ENCODE data around the gene ZMYND19.
A peak's percentile ranks its signal among the peaks of the same experiment; 100 is the strongest.
"Not testable (repeated sequence)": the region's sequence is repeated elsewhere in the genome, so short reads cannot be mapped to it uniquely, and the experiment has no call there.

Gene ZMYND19

DNA sequence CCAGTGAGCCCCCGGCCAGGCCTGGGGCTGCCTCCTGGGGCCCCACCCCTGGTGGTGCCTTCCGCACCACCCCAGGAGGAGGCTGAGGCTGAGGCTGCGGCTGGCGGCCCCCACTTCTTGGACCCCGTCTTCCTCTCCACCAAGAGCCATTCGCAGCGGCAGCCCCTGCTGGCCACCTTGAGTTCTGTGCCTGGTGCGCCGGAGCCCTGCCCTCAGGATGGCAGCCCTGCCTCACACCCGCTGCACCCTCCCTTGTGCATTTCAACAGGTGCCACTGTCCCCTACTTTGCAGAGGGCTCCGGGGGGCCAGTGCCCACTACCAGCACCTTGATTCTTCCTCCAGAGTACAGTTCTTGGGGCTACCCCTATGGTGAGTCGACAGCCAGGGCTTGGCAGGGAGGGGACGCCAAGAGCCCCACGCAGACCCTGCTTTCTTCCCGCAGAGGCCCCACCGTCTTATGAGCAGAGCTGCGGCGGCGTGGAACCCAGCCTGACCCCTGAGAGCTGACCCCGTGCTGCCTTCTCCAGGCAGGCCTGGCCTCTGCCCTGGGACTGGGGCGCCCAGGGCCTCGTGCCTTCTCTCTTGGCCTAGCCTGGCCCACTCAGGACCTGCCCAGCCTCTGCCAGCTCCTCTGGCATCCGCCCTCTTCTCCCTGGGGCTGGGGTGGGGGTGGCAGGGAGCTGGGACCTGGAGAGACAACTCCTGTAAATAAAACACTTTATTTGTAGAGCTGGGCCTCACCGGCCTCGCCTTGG is 24.5 kb upstream of the ZMYND19 start:
- DNase-seq (ENCODE audit: low read depth in 2 of 2) = no peak

DNA sequence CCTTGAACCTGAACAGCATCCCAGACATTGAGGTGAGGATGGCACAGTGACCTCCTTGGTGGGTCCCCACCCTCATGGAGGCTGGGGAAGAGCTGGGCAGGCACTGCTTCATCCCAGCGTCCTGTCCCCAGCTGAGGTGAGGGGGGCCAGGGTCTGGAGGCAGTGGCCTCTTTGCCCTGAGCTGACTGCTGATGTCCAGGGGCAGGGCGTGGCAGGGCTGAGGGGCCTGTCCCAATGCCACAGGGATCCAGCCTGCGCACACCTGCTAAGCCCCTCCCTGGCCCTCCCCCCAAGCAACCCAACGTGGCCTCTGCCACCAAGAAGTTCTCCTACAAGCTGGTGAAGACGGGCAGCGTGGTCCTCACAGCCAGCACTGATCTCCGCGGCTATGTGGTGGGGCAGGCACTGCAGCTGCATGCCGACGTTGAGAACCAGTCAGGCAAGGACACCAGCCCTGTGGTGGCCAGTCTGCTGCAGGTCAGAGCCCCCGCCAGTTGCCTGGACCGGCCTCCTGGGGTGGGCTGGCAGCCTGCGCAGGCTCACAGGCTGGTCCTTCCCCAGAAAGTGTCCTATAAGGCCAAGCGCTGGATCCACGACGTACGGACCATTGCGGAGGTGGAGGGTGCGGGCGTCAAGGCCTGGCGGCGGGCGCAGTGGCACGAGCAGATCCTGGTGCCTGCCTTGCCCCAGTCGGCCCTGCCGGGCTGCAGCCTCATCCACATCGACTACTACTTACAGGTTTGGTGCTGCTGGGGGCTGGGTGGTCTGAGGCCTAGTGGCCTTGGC is 23.6 kb upstream of the ZMYND19 start:
- no peak for DNase-seq (ENCODE audit: low read depth in 2 of 2)

DNA sequence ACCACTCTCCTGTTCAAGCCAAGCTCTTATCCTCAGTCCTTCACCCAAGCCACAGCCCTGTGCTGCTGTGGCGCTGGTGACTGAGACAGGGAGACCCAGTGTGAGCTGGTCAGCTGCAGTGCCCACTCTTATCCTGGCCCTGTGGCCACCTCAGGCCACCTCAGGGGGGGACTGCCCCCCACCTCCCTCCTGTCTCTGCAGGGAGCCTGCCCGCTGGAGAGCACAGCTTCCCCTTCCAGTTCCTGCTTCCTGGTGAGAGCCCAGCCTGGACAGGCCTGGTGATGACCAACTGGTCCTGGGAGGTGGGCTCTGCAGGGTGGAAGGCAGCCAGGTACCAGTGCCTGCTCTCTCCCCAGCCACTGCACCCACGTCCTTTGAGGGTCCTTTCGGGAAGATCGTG is 22.9 kb upstream of the ZMYND19 start:
- no peak for DNase-seq (ENCODE audit: low read depth in 2 of 2)

DNA sequence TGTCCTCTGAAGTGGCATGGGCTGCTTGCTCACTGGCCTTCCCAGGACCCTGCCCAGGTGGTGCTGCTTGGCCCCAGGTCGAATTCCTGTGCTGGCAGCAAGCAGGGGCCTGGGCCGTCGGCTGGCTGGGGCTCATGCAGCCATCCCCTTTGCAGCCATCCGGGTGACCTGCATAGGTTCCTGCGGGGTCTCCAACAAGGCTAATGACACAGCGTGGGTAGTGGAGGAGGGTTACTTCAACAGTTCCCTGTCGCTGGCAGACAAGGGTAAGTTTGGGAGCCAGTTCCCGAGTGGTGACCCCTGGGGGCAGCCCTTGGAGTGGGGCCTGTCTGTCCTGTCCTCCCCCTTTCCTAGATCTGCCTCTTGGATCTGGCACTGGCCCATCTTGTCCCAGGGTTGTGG is 22.4 kb upstream of the ZMYND19 start:
- no peak for DNase-seq (ENCODE audit: low read depth in 2 of 2)

DNA sequence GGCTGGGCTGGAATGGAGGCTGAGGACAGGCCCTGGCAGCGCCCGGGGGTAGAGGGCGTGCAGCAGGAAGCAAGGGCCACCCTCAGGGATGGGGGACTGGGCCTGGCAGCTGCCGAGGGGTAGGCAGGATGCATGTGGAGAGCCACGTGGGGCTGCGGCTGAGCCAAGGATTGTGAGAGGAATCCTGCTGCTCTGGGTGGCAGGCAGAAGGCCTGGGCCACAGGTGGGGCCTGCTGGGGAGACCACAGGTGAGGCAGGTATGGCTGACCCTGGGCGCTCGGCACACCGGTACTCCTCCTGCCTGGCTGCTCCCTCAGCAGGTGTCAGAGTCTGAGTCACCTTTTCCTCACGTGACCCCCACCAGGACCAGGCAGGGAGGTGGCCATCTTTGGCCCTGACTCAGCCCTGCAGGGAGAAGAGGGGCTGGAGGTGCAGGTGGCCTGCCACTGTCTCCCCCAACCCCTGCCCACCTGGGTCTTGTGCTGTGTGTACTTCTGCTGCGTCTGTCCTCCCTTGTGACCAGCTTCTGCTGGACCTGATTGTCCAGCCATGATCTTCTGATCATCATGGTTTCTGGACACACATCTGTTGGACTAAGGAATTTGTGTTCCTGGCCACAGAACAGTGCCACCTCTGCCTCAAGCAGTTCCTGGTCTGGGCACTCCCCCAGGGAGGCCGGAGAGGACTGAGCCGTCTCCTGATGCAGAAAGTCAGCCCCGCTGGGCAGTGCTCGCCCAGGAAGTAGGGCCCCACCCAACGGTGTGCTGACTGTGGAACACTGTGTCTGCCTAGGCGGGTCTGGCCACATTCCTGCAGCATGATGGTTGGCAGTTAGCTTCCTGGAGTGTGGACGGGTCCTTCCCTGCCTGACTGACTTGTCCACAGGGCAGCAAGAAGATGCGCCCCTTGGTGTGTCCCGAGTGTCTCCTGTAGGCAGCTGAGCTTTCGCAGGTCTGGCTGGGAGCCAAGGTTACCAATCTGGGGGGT is 21.6 kb upstream of the ZMYND19 start:
- DNase-seq (ENCODE audit: low read depth in 2 of 2) = no peak

DNA sequence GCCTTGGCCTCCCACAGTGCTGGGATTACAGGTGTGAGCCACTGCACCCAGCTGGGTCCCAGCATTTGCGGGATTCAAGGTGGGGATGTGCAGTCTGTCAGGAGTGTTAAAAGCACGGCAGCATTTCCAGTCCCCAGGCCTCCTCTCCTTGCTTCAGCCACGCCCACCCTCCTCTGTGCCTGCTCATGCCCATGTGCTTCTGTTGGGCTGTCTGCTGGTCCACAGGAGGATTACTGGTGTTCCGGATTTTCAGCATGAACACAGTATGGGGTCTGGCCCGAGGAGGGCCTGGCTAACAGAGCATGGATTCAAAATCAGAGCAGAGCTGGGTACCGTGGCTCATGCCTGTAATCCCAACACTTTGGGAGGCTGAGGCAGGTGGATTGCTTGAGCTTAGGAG is 20.6 kb upstream of the ZMYND19 start:
- no peak for DNase-seq (ENCODE audit: low read depth in 2 of 2)

DNA sequence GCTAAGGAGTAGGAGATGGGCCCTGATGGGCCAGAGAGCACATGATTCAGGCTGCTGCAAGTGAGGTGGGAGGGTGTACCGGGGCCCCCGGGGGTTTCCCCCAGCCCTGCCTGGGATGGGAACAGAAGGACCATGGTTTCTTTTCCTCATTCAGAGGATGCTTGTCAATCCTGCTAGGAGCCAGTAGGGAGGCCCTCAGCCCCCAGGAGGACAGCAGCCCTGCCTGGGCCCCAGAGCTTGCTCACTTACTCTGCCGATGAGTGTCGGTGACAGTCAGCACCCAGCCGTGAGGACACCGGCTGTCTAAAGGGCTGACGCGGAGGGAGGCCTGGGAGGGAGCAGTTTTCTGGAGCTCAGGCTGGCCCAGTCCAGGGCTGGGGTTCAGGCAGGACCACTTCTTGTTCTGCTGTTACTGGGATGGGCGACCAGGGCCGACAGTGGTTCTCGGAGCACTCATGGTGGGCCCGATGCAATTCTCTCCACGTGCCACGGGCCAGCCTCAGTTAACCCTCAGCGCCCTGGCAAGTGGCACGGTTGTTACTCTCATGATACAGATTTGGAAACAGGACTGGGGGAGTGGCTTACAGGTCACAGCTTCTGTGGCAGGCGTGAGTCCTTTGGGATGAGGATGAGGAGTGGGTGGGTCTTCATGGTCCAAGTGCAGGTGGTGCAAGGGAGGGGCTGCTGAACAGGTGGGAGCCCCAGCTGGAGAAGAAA is 17.0 kb upstream of the ZMYND19 start:
- DNase-seq (ENCODE audit: low read depth in 2 of 2) = no peak

DNA sequence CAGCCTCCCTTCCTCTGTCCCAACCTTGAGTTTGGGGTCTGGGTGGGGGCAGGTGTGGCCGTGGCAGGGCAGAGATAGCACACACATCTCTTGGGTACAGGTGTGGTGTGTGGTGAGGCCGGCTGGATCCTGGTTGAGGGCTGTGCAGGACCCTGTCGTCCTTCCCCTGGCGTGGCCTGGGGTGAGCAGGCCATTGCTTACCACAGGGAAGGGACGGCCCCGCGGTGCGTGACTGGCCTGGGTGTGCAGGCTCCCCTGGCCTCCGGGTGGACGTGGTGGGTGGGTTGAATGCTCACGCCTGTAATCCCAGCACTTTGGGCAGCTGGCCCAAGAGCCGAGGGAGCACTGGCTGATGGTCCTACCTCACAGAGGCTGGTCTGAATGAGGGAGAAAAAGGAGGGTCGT is 16.4 kb upstream of the ZMYND19 start:
- DNase-seq (ENCODE audit: low read depth in 2 of 2) = no peak

DNA sequence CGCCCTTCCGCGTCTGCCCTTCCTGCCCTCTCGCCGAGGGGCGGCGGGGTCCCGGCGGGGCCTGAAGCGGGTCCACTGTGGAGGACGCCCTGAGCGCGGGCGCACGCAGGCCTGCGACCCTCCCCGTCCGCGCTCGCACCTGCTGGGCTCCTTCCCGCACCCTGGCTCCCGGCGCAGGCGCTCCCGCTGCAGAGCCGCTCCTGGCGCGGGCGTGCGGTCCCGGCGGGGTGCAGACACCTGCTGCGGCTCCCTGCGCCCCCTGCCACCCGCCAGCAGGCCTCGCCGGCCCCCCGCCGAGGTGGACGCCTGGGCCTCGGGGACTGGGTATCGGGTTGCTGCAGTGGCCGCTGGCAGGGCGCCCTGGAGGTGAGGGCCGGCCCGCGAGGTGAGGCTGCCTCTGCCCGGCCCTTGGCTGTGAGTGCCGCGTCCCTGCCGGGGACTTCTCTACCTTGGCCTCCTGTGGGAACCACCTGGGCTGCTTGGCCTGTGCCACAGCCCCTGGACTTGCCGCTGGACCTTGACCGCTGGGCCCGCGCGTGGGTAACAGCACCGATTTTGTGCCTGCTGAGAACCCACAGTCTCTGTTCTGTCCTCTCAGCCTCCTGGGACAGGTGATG is 15.8 kb upstream of the ZMYND19 start:
- no peak for DNase-seq (ENCODE audit: low read depth in 2 of 2)

DNA sequence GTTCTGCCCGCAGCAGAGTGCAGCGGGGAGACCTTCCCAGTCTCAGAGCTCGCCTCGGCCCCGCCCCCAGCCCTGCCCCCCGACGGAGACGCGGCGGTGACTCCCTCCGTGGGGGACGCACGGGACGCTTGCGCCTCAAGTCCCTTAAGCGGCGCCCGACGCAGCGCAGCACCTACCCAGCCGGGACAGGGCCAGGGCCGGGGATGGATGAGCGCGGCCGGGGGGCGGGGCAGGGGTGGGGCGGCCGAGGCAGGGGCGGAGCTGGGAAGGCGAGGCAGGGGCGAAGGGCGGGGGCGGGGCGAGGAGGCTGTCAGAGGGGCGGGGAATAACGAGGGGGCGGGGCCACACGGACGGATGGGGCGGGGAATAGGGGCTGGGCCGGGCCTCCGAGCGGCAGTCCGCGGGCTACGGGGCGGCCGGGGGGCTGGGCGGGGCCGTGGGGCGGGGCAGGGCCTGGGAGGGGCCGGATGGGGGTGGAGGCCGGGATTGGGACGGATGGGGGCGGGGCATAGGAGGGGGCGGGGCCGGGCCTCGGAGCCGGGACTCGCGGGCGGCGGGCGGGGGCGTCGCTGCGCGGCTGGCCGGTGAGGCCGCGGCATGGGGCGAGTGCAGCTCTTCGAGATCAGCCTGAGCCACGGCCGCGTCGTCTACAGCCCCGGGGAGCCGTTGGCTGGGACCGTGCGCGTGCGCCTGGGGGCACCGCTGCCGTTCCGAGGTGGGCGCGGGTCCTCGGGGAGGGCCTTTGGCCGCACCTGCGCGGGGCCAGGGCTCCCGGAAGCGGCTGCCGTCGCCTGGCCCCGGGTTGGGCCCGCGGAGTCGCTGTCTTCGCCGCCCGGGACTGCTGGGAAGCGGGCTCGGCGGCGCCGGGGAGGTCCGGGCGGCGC is 15.1 kb upstream of the ZMYND19 start, which contains the start of gene ARRDC1:
TSS of gene ARRDC1 (plus strand) at position 566 of the 884 bp plus-strand sequence. CDS start at position 598, 32 bp downstream.
- DNase-seq (ENCODE audit: low read depth in 2 of 2) = peak; percentile 83 to 90

DNA sequence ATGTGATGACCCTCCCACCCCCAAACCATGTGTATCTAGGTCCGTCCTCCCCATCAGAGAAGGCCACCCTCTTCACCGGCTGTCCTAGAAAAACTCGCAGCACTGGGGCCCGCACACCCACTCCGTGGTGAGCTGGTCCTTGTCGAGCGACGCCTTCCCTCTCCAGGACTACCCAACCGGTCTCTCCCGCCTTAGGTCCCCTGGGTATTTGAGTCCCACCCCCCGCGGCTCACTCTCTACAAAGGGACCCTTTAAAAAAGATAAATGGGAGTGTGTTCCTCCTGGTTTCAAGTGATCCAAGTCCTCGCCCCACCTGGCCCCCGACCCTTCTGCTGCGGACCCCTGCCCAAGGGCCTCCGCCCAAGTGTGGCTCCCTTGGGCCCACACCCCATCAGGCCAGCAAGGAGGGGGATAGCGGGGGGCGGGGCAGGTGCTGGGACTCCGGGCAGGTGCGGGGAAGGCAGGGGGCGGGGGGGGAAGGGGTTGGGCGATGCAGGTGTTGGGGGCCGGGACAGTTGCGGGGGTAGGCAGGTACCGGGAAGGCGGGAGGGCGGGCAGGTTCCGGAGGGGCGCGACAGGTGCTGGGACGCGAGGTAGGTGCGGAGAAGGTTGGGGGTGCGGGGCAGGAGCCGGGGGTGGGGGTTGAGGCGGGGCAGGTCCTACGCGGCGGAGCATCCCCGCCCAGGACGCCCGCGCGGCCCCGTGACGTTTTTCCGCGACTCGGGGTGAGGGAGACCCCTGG is 14.2 kb upstream of the ZMYND19 start:
- DNase-seq (ENCODE audit: low read depth in 2 of 2) = no peak

DNA sequence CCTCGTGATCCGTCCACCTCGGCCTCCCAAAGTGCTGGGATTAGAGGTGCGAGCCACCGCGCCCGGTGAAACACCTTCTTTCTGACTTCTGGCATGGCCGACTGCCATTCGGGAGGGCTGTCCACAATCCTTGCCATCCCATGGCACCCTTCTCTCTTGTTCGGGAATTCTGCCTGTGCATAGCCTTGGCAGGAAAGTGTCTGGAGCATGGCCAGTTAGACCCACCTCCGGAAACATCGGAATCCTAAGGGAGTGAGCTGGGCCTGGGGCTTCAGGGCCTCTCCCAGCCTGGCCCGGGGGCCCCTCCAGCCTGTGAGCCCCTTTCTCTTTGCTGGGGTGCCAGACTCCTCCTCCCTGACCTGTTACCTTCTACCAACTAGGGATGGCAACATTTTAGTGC is 13.6 kb upstream of the ZMYND19 start:
- no peak for DNase-seq (ENCODE audit: low read depth in 2 of 2)

DNA sequence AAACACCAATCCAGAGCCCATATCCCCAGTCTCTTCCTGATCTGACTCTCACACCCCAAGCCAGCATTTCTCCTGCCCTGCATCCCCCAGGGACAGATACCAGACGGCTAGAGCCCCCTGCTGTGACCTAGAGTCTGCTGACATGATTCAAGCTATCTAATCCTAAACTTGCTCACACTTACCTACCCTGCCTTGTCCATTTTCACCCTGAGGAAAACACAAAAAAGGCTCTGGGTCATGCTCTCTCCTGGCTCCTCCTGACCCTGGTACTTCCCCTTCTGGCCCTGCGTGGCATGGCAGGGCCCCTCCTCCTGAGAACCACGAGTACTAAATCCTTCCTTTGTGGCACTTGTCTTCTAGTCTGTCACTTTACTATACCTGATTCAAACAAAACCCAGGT is 12.3 kb upstream of the ZMYND19 start:
- no peak for DNase-seq (ENCODE audit: low read depth in 2 of 2)

DNA sequence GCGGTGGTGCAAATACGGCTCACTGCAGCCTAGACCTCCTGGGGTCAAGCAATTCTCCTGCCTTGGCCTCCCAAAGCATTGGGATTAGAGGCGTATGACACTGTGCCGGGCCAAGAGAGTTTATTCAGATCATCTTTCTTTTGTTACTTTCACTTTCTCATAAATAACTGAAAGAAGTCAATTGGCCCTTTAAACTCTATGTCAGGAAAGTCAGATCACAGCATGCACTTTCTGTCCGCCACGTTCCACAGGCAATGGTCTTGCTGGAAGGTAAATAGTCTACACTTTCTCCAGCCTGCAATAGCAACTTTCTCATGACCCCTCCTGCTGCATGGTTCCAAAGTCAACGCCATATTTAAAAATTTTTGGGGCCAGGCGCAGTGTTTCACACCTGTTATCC is 8.6 kb upstream of the ZMYND19 start:
- DNase-seq (ENCODE audit: low read depth in 2 of 2) = no peak

DNA sequence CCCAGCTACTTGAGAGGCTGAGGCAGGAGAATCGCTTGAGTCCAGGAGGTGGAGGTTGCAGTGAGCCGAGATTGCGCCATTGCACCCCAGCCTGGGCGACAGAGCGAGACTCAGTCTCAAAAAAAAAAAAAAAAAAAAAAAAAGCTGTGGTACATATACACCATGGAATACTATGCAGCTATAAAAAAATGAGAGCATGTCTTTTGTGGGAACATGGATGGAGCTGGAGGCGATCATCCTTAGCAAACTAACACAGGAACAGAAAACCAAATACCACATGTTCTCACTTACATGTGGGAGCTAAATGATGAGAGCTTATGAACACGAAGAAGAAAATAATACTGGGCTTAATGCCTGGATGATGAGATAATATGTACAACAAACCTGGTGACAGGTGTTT is 6.3 kb upstream of the ZMYND19 start:
- DNase-seq (ENCODE audit: low read depth in 2 of 2) = not testable (repeated sequence)

DNA sequence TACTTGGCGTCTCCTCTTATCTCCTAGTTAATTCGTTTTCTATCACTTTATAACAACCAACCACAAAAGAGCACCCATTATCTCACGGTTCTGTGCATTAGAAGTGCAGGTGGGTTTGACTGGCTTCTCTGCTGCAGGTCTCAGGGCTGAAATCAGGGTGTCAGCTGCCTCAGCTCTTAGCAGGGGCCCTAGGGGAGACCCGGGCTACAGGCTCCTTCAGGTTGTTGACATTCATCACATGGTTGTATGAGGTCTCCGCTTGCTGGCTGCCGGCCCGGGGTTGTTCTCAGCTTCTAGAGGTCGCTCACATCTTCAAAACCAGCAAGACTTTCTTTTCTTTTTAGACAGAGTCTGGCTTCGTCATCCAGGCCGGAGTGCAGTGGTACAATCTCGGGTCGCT is 2.9 kb upstream of the ZMYND19 start:
- no peak for DNase-seq (ENCODE audit: low read depth in 2 of 2)

DNA sequence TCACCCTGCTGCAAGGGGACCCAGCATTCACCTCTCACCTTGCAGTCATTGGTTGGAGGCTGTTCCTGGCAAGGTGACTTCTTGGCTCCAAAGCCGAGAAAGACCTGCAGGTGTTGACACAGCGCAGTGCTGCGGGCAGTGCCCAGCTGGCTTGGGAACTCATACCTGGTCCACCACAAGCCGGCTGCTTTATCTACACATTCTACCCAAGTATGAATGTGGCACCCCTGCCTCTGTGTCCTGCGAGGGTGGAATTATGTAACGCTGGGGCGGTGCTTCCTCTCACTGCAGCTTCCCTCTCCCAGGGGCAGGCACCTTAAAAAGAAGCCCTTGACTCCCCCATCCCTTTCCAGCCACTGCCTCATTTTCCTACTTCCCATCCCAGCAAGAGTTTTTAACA is 2.5 kb upstream of the ZMYND19 start:
- DNase-seq (ENCODE audit: low read depth in 2 of 2) = no peak

DNA sequence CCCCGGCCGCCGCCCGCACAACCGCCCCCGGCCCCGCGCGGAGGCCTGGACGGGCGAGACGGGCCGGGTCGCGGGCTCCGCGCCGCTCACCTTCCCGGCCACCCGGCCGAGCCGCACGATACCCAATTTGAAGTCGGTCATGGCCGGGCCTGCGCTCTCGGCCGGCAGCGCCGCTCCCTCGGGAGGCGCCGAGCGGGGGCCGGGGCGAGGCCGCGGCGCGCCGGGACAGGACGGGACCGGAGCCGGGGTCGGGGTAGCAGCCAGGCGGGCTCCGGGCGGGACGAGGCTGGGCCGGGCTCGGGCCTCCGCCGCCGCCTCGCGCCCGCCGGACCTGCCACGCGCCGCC is 216 bp downstream of the ZMYND19 start:
- no peak for DNase-seq (ENCODE audit: low read depth in 2 of 2)

DNA sequence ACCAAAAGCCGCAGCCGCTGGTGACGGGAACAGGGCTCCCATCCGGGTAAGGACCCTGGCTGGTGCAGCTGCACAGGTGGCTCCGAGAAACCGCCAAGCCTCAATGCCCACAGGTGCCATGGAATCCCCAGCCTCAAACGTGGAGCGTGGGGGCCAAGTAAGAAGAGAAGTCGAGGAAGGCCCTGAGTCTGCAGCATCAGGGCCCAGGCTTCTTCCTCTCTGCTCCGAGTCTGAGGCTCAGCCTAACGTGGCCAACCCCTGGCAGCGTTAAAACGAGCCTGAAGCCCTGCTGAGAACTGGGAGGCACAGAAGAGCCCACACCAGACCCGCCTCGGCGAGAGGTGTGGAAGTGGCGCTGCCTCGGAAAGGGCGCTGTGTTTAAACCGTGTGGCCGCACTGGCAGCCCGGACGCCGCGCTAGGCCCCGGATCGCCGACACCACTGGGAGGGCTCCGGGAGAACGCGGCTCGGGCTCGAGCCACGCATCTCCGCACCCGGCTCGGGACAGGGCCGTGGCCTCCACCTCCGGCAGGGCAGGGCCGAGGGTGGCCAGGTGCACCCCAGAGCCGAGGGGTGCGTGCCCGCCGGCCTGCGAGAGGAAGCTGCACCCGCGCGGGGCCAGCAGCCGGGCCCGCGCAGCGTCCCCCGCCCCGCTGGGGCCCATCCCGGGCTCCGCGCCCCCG is 730 bp downstream of the ZMYND19 start:
- DNase-seq (ENCODE audit: low read depth in 2 of 2) = no peak
